Astrocyte (in vitro differentiated cells and primary cell): Measurements from ENCODE around the gene TRAF1. TPM values are rescaled to one million over a fixed set of nuclear protein-coding genes. Genes with fewer than 3 reads are reported as not detected.

Experiments
- DNase-seq: peaks from one replicate; pipeline ENCODE4 v3.0.0-alpha.2; 2010; ENCODE audit warnings: low read depth
- FAIRE-seq: peaks from 2 replicates; lab custom pipeline; 2011; peaks lifted over from hg19 to GRCh38; lab: Jason Lieb, UNC
- H2AFZ ChIP-seq: 2 replicates; pipeline ENCODE4 v1.6.0; 2012; ENCODE audit warnings: low read depth, low read length, inconsistent platforms
- H3K27ac ChIP-seq: 2 replicates; pipeline ENCODE4 v1.5.1; 2011; ENCODE audit warnings: low read depth, low read length, inconsistent platforms
- H3K27me3 ChIP-seq: 2 replicates; pipeline ENCODE4 v1.6.0; 2011; ENCODE audit warnings: low read length, inconsistent platforms; ENCODE audit not compliant: insufficient read depth
- H3K36me3 ChIP-seq: 2 replicates; pipeline ENCODE4 v1.5.1; 2011; ENCODE audit warnings: low read length, inconsistent platforms; ENCODE audit not compliant: insufficient read depth
- H3K4me1 ChIP-seq: 2 replicates; pipeline ENCODE4 v1.5.1; 2011; ENCODE audit warnings: low read length, inconsistent platforms; ENCODE audit not compliant: insufficient read depth
- H3K4me2 ChIP-seq: 2 replicates; pipeline ENCODE4 v1.6.0; 2012; ENCODE audit warnings: low read length, inconsistent platforms
- H3K4me3 ChIP-seq: 2 replicates; pipeline ENCODE4 v1.5.1; 2011; ENCODE audit warnings: low read depth, mild to moderate bottlenecking, low read length, inconsistent platforms; ENCODE audit not compliant: insufficient read depth
- H3K79me2 ChIP-seq: 2 replicates; pipeline ENCODE4 v1.6.0; 2012; ENCODE audit warnings: mild to moderate bottlenecking, low read length, inconsistent platforms; ENCODE audit not compliant: insufficient read depth
- H3K9ac ChIP-seq: 2 replicates; pipeline ENCODE4 v1.6.0; 2012; ENCODE audit warnings: mild to moderate bottlenecking, low read length, inconsistent platforms
- H3K9me3 ChIP-seq: 2 replicates; pipeline ENCODE4 v1.5.1; 2012; ENCODE audit warnings: low read depth, mild to moderate bottlenecking, low read length, inconsistent platforms; ENCODE audit not compliant: insufficient read depth
- H4K20me1 ChIP-seq: 2 replicates; pipeline ENCODE4 v1.6.0; 2012; ENCODE audit warnings: low read length, inconsistent platforms; ENCODE audit not compliant: insufficient read depth
- H3K27ac Mint-ChIP-seq: one replicate; pipeline ENCODE4 v1.8.0; 2021; ENCODE audit warnings: mild to moderate bottlenecking, mixed read lengths; ENCODE audit not compliant: unreplicated experiment
- H3K27me3 Mint-ChIP-seq: one replicate; pipeline ENCODE4 v1.8.0; 2021; ENCODE audit warnings: low read depth, mixed read lengths; ENCODE audit not compliant: unreplicated experiment
- H3K36me3 Mint-ChIP-seq: one replicate; pipeline ENCODE4 v1.8.0; 2021; ENCODE audit warnings: low read depth, mixed read lengths; ENCODE audit not compliant: unreplicated experiment
- H3K4me1 Mint-ChIP-seq: one replicate; pipeline ENCODE4 v1.8.0; 2021; ENCODE audit warnings: low read depth, mixed read lengths; ENCODE audit not compliant: unreplicated experiment
- H3K4me3 Mint-ChIP-seq: one replicate; pipeline ENCODE4 v1.8.0; 2021; ENCODE audit warnings: mild to moderate bottlenecking, moderate library complexity, mixed read lengths; ENCODE audit not compliant: unreplicated experiment
- H3K9me3 Mint-ChIP-seq: one replicate; pipeline ENCODE4 v1.8.0; 2021; ENCODE audit warnings: mild to moderate bottlenecking, mixed read lengths; ENCODE audit not compliant: unreplicated experiment
- EZH2 ChIP-seq: IDR thresholded peaks from 2 replicates; pipeline ENCODE4 v1.6.1; 2012; ENCODE audit warnings: mild to moderate bottlenecking, low read length, inconsistent platforms; ENCODE audit not compliant: insufficient read depth
- total RNA-seq: library from RNA; stranded (reverse); gene quantifications from 2 replicates; pipeline ENCODE4 v1.2.1, GENCODE V29; 2021
- TF ChIP-seq, protein P1 (sequence below): IDR thresholded peaks from 2 replicates; pipeline ENCODE4 v1.5.1; 2011; ENCODE audit warnings: low read depth, mild to moderate bottlenecking, inconsistent platforms, low read length, moderate library complexity; ENCODE audit not compliant: insufficient read depth

The TRAF1 gene
- total RNA-seq, 1 donor from 2014 or later: 4.2 TPM

DNA sequence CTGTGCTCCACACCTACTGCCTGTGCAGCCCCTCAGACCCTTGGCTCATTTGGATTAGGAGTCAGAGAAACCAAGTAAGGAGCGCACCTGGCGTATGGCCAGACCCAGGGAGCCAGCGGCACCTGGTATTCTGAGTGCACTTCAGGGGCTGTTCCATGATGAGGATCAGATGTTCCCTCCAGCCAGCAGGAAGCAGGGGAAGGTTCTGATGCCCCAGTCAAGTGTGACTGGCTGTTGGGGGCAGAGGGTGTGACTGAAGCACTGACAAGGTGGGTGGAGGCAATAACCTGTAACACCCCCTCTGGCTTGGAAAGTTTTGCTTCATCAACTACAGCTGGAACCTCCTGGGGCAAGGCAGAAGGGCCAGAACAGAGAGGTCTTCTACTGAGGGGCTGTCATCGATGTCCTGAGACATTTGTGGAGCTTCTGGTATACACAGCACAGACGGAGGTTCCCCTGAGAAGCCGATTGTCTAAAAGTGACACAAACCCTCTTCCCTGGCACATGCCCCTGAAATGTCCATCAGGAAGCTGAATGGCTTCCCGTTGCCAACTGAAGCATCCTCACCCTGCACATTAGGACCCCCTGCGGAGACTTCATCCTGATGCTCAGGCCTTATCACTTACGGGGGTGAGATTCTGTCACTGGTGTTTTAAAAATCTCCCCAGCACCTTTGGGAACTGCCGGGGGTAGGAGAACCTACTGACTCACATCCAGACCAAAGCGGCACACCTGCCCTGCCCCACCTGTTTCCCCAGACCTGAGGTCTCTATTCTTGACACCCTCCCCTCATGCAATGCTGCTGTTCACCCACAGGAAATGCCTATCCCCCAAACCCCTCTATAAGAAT is 21.1 kb downstream of the TRAF1 start:
- H3K9me3 Mint-ChIP-seq: no peaks in the 10 kb centered on the region
- peaks cover 5% of the 10 kb centered on the region for H3K36me3 Mint-ChIP-seq
- H3K36me3 ChIP-seq: no peaks in the 10 kb centered on the region
- H3K27ac Mint-ChIP-seq: no peak overlapping the region
- no peaks in the 10 kb centered on the region for H3K9me3 ChIP-seq
- no peak overlapping the region for H3K4me3 Mint-ChIP-seq
- no peaks in the 10 kb centered on the region for H3K4me1 ChIP-seq
- H3K4me2 ChIP-seq: no peak overlapping the region
- H4K20me1 ChIP-seq: no peaks in the 10 kb centered on the region
- TF ChIP-seq EZH2: no peak
- TF ChIP-seq, protein P1, sequence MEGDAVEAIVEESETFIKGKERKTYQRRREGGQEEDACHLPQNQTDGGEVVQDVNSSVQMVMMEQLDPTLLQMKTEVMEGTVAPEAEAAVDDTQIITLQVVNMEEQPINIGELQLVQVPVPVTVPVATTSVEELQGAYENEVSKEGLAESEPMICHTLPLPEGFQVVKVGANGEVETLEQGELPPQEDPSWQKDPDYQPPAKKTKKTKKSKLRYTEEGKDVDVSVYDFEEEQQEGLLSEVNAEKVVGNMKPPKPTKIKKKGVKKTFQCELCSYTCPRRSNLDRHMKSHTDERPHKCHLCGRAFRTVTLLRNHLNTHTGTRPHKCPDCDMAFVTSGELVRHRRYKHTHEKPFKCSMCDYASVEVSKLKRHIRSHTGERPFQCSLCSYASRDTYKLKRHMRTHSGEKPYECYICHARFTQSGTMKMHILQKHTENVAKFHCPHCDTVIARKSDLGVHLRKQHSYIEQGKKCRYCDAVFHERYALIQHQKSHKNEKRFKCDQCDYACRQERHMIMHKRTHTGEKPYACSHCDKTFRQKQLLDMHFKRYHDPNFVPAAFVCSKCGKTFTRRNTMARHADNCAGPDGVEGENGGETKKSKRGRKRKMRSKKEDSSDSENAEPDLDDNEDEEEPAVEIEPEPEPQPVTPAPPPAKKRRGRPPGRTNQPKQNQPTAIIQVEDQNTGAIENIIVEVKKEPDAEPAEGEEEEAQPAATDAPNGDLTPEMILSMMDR: no peak
- no peak overlapping the region for H3K4me3 ChIP-seq
- peaks cover 25% of the 10 kb centered on the region for H3K27me3 Mint-ChIP-seq
- H3K27me3 ChIP-seq: no peaks in the 10 kb centered on the region
- DNase-seq: no peak
- no peak for FAIRE-seq
- no peak overlapping the region for H3K27ac ChIP-seq
- H3K79me2 ChIP-seq: no peaks in the 10 kb centered on the region
- no peak overlapping the region for H3K9ac ChIP-seq
- no peak overlapping the region for H2AFZ ChIP-seq
- H3K4me1 Mint-ChIP-seq: no peaks in the 10 kb centered on the region

DNA sequence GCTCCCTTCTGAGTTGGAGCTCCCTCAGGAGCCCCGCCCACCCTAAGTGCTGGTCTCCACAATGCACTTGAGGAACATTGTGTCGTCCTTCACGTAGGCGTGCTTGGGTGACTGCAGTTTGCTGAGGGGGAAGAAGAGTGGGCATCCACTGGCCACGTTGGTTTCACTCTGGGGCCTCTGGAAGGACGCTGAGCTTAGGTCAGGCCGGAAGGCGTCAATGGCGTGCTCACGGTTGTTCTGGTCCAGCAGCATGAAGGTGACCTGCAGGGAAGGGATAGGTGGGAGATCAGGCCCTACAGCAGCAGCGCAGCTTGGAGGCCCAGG is 21.7 kb downstream of the TRAF1 start:
- TF ChIP-seq, protein P1: no peak
- no peak for TF ChIP-seq EZH2
- H3K9ac ChIP-seq: no peak overlapping the region
- no peaks in the 10 kb centered on the region for H4K20me1 ChIP-seq
- no peaks in the 10 kb centered on the region for H3K27me3 ChIP-seq
- H3K4me1 ChIP-seq: no peaks in the 10 kb centered on the region
- H3K4me3 Mint-ChIP-seq: no peak overlapping the region
- no peak overlapping the region for H3K27ac ChIP-seq
- no peak for DNase-seq
- H3K4me3 ChIP-seq: no peak overlapping the region
- FAIRE-seq: no peak
- no peaks in the 10 kb centered on the region for H3K79me2 ChIP-seq
- H3K36me3 Mint-ChIP-seq: peaks cover 5% of the 10 kb centered on the region
- no peaks in the 10 kb centered on the region for H3K9me3 ChIP-seq
- H3K27ac Mint-ChIP-seq: no peak overlapping the region
- H3K4me2 ChIP-seq: no peak overlapping the region
- H3K4me1 Mint-ChIP-seq: no peaks in the 10 kb centered on the region
- H3K27me3 Mint-ChIP-seq: peaks cover 26% of the 10 kb centered on the region
- H2AFZ ChIP-seq: no peak overlapping the region
- H3K9me3 Mint-ChIP-seq: no peaks in the 10 kb centered on the region
- no peaks in the 10 kb centered on the region for H3K36me3 ChIP-seq
